HG03342 (cell line): ENCODE data around the gene OR5D13.

Source experiments
- ATAC-seq: cut with Tn5 transposase; IDR thresholded peaks from one replicate; pipeline ENCODE4 v1.9.1; 2021; ENCODE audit warnings: mild to moderate bottlenecking, moderate library complexity; ENCODE audit not compliant: unreplicated experiment

The OR5D13 gene

GRCh38 chr11:55773138-55773537, at the start of gene OR5D13:
TSS of gene OR5D13 (plus strand) at chr11:55773438. CDS start at chr11:55773438, 0 bp downstream.
- ATAC-seq, result no peak

GRCh38 chr11:55726715-55727324, 46.4 kb upstream of the OR5D13 start:
- no peak for ATAC-seq

GRCh38 chr11:55732936-55733335, 40.3 kb upstream of the OR5D13 start:
- peak; percentile 56 for ATAC-seq

- no peak for ATAC-seq
These were observed 18.4 kb downstream of the OR5D13 start for GRCh38 chr11:55791606-55792005.

GRCh38 chr11:55793321-55793720, 20.1 kb downstream of the OR5D13 start:
- ATAC-seq, result no peak

GRCh38 chr11:55795256-55795655, 22.0 kb downstream of the OR5D13 start, which contains the start of gene OR5D14:
TSS of gene OR5D14 (plus strand) at chr11:55795556. CDS start at chr11:55795556, 0 bp downstream.
- ATAC-seq, result no peak

- ATAC-seq, result no peak
These were observed 33.0 kb downstream of the OR5D13 start for GRCh38 chr11:55806248-55806647.

GRCh38 chr11:55811067-55811466, 37.8 kb downstream of the OR5D13 start, which contains the start of gene OR5L1:
TSS of gene OR5L1 (plus strand) at chr11:55811367. CDS start at chr11:55811467, 100 bp downstream.
- ATAC-seq, result no peak

GRCh38 chr11:55819330-55819729, 46.1 kb downstream of the OR5D13 start, which contains the start of gene OR5D18:
TSS of gene OR5D18 (plus strand) at chr11:55819630. CDS start at chr11:55819630, 0 bp downstream.
- no peak for ATAC-seq
